Head of caudate nucleus (tissue), 42 donors: Measurements from ENCODE around the gene PKP3.
"Not testable (repeated sequence)": the region's sequence is repeated elsewhere in the genome, so short reads cannot be mapped to it uniquely, and the experiment has no call there.

ENCODE experiments used
- DNase-seq, 42 donors: peaks; one replicate each; pipeline versions ENCODE4 v3.0.0 to v3.0.0-alpha.2; 2020 to 2021; ENCODE audit warnings: mixed read lengths in 7 of 42
- intact Hi-C: fragments of 100-400 bp; cut with DNase I; formaldehyde crosslinking; loops from one replicate; pipeline ENCODE4 v1.15.0; 2022

PKP3 gene

DNA sequence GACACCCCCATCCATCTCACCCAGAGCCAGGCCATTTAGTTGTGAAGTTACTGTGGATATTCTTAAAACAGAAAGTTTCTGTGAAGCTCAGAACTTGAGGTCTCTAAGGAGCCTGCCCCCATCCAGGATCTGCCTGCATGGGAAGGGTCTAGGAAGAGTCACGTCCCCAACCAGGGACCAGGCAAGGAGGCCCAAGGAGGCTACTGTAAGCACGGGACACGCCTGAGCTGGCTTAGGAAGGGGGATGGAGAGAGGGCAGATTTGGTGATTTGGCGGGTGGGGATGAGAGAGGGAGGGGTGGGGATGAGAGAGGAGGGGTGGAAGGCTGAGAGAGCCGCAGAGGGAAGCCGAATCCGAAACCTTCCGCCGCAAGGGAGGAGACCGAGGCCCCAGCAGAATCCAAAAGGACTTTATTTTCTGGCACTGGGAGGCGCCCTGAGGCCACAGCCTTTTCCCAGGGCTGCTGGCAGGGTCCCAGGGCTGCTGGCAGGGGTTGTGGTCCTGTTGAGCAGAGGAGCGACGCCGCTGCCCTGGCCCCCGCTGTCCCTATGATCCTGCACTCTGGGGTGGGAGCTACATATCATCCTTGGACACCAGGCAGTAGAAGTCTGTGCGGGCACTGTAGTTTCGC lies 11.4 kb downstream of the PKP3 start:
- DNase-seq, result peak in 37 of 42 donors; percentile 19 to 79 (median 52)
- intact Hi-C loops, result no loop called here

DNA sequence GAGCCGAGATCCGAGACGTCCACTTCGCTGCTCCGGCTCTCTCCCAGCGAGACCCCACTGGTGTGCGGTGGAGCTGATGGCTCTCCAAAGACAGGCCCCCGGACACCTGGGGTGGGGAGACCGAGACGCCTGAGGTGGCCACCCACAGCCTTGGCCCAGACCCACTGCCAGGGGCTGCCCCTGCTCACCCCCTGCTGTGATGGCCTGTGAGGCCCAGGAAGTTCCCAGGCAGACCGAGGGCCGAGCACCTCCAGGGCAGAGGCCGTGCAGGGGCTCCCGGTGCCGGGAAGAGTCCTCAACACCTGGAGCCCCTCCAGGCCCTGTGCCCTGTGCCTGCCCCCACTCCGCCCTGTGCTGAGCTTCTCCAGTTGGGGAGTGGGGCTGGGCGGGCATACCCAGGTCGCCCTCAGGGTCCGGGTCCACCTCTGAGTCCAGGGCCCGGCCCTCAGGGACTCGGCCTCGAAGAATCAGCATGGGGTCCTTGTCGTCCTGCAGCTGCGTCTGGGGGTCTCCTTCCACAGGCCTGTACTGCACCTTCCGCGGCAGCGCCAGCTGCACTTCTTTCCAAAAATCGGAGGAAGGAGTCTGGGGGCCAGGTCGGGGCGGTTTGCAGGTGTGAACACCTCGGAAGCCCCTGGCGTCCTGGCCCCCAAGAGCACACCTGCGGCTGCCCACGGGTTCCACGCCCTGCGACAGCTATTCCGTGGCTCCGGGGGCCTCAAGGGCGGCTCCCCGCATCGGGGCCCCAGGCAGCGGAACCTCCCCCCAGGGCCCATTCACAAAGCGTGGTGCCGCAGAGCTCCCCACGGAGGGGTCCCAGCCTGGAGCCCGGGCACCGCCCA lies 12.2 kb downstream of the PKP3 start:
- intact Hi-C loops, result no loop called here
- DNase-seq, result no peak

- intact Hi-C loops, result no loop called here
- peak in 40 of 42 donors; percentile 20 to 72 (median 51) for DNase-seq
Measured at GRCh38 chr11:406796-407650, 13.0 kb downstream of the PKP3 start.

DNA sequence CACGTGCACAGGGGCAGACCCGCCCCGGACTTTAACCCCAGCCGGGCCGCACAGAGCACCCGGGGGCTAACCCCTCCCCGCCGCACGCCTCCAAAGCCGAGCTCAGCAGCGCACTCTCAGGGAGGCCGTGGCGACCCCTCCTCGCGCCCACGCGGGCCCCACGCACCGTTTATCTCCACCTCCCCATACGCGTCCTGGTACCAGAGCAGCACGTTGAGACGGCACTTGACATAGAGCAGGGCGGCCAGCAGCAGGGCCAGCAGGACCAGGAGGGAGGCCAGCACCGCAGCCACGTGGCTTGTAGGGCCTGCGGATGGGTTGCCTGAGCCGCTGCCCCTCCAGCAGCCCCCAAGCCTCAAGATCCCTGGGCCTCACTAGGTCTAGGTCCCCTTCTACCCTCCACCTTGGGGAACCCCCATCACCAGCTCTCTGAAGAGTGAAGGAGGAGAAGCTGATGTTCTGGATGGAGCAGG lies 13.7 kb downstream of the PKP3 start:
- DNase-seq, result peak in 1 of 42 donors; percentile 15
- intact Hi-C loops, result no loop called here

DNA sequence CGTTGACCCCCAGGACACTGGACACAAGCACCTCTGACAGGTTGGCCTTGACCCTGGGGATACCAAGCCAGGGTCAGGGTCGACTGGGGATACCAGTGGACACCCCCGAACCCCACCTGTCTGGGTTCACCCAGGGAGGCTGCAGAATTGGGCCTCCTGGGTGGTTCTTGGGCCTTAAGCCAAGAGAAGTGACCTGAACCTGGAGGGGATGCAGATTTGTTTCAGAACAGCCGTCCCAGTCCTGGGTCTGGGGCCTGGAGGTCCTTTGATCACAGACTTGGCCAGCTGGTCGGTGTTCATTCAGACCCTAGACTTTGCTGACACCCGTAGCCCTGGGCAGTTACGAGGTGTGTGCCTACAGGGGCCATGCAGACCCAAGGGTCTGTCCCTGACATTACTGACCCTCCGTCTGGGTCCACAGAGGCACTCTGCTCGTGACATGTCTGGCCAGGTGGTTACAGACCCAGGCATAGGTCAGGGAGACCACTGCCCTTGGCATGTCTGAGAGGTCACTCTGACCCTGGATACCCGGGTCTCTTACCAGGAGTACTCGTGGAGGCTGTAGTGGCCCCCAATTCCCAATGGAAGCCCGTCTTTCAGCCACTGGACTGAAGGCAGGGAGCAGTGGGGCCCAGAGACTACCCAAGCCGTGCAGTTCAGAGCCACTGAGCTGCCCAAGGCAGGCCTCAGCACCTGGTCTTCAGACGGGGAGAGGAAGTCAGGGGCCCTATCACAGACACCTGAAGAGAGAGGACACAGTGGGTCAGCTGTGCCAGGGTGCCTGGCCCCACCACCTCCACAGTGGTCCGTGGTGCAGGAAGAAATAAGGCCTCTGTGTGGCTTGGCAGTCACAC lies 14.4 kb downstream of the PKP3 start:
- DNase-seq, result no peak
- intact Hi-C loops, result no loop called here

GRCh38 chr11:409008-409599 lies 15.1 kb downstream of the PKP3 start:
- intact Hi-C loops, result no loop called here
- DNase-seq, result no peak

GRCh38 chr11:409600-410483 lies 15.8 kb downstream of the PKP3 start:
- DNase-seq, result no peak
- intact Hi-C loops, result no loop called here

DNA sequence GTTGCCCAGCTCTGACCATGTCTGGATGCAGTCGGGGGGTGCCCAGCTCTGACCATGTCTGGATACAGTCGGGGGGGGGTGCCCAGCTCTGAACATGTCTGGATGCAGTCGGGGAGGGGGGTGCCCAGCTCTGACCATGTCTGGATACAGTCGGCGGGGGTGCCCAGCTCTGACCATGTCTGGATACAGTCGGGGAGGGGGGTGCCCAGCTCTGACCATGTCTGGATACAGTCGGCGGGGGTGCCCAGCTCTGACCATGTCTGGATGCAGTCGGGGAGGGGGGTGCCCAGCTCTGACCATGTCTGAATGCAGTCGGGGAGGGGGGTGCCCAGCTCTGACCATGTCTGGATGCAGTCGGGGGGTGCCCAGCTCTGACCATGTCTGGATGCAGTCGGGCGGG lies 16.7 kb downstream of the PKP3 start:
- DNase-seq, intact Hi-C loops: not testable (repeated sequence)

DNA sequence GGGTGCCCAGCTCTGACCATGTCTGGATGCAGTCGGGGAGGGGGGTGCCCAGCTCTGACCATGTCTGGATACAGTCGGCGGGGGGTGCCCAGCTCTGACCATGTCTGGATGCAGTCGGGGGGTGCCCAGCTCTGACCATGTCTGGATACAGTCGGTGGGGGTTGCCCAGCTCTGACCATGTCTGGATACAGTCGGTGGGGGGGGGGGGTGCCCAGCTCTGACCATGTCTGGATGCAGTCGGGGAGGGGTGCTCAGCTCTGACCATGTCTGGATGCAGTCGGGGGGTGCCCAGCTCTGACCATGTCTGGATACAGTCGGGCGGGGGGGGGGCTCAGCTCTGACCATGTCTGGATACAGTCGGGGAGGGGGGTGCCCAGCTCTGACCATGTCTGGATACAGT lies 17.5 kb downstream of the PKP3 start:
- DNase-seq, intact Hi-C loops: not testable (repeated sequence)

GRCh38 chr11:412641-413119 lies 18.7 kb downstream of the PKP3 start:
- DNase-seq, result no peak
- intact Hi-C loops, result no loop called here

- no peak for DNase-seq
- intact Hi-C loops, result no loop called here
Measured at GRCh38 chr11:413120-414081, 19.4 kb downstream of the PKP3 start.

DNA sequence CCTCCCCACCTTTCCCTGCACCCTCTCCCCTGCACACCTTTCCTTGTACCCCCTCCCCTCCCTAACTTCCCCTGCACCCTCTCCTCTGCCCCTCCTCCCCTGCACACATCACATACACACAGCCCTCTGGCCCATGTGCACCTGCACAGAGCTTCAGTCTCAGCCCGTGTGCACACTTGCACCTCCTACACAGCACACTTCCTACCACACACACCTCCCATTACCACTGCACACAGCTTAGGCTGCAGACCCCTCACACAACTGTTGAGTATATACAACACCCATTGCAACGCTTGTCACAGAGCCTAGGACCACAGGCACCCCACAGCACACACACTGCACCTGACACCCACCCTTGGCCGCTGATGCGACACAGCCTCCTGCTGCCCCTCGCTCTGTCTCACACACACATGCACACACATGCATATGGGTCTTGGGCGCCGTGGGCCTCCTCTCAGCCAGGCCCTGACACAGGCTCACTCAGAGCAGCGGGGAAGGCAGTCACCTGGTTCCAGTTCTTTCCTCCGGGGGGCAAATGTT lies 20.4 kb downstream of the PKP3 start:
- DNase-seq, result no peak

DNA sequence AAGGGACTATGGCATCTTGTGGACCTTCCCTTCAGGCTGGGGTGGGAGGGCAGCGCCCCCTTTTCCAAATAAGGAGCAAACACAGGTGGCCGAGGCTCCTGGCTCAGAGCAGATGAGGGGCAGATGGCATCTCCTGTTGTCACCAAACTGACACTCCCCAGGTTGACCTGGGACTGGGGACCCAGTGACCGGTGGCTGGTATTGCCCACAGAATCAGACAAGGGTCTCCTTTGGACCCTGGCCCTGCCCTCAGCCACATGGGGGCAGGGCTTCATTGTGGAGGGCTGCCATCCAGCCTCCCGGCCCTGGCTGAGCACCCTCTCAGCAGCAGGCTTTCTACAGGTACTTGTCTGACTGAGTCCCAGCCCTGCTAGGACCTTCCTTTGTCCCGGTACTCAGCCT lies 21.6 kb downstream of the PKP3 start:
- intact Hi-C loops, result no loop called here
- DNase-seq, result no peak

More for the DNA sequence above, 20.4 kb downstream of the PKP3 start:
- intact Hi-C loops, result no loop called here

DNA sequence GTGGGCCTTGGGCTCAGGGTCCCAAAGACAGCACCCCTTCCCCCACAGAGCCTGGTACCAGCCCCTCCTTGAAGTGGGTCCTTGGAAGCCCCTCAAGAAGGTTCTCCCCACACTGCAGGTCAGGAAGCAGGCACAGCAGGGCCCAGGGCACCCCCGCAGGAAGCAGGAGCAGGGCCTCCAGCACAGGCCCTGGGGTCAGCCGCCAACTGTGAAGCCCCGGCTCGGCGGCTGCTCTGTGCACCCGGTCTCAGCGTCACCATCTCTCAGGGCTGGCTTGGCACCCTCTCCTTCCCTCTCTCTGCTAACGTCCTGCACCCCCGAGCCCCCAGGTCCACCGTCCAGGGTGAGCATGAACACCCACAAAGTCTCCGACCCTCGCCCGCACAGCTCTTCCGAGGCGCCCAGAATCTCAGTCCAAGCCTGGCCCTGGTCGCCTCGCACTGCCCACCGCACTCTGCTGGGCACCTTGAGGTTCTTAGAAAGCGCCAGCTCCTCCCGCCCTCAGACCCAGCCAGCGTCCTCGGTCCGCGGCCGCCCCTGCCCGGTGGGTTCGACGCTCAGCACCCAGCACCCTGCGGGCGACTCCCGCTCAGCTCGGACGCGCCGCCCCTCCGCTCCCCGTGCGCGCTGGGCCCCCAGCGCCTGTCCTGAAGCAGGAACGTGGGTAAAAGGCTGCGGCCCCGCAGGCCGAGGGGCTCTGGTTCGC lies 22.2 kb downstream of the PKP3 start:
- intact Hi-C loops, result no loop called here

More for the DNA sequence above, 22.2 kb downstream of the PKP3 start:
- DNase-seq, result no peak
